H1 (cell line): ENCODE results near the gene HIBADH.

Experiments used
- CBX8 ChIP-seq: fragments of 300-800, 300-1000 bp; sonication (generic); IDR thresholded peaks from 2 replicates; pipeline ENCODE4 v1.7.1; 2016; ENCODE audit warnings: low read depth, low read length, borderline replicate concordance
- CTCF ChIP-seq, 3 experiments: IDR thresholded peaks; 1 replicate in 2 of 3; 2 replicates in 1 of 3; pipeline versions ENCODE4 v1.5.1 to v1.6.1; 2011; ENCODE audit warnings: low read length in 3 of 3, mild to moderate bottlenecking in 3 of 3, inconsistent platforms in 2 of 3, low read depth in 1 of 3, moderate library complexity in 1 of 3; ENCODE audit not compliant: insufficient read depth in 1 of 3; ENCODE audit errors: control extremely low read depth in 1 of 3
- EP300 ChIP-seq, 2 experiments: IDR thresholded peaks; 1 replicate in 1 of 2; 2 replicates in 1 of 2; pipeline ENCODE4 v1.6.1; 2011 to 2012; ENCODE audit warnings: low read depth in 2 of 2, low read length in 2 of 2, mild to moderate bottlenecking in 2 of 2, borderline replicate concordance in 1 of 2, inconsistent platforms in 1 of 2, moderate library complexity in 1 of 2
- GABPA ChIP-seq: IDR thresholded peaks from 2 replicates; pipeline ENCODE4 v1.6.1; 2011; ENCODE audit warnings: mild to moderate bottlenecking, low read length, moderate library complexity, borderline replicate concordance; ENCODE audit not compliant: insufficient read depth
- MAX ChIP-seq: IDR thresholded peaks from 2 replicates; pipeline ENCODE4 v1.6.1; 2012; ENCODE audit warnings: inconsistent platforms
- POLR2A ChIP-seq, 2 experiments: IDR thresholded peaks; 1 replicate in 1 of 2; 2 replicates in 1 of 2; pipeline ENCODE4 v1.6.1; 2011; ENCODE audit warnings: low read depth in 2 of 2, low read length in 2 of 2, mild to moderate bottlenecking in 2 of 2; ENCODE audit errors: control extremely low read depth in 1 of 2
- POLR2AphosphoS5 ChIP-seq: IDR thresholded peaks from 2 replicates; pipeline ENCODE4 v1.6.1; 2011; ENCODE audit warnings: low read depth, low read length
- SP1 ChIP-seq: IDR thresholded peaks from 2 replicates; pipeline ENCODE4 v1.6.1; 2011; ENCODE audit warnings: low read depth, low read length
- SP2 ChIP-seq: IDR thresholded peaks from 2 replicates; pipeline ENCODE4 v1.6.1; 2012; ENCODE audit warnings: mild to moderate bottlenecking, low read length, inconsistent platforms
- TAF1 ChIP-seq: IDR thresholded peaks from 2 replicates; pipeline ENCODE4 v1.6.1; 2011; ENCODE audit warnings: mild to moderate bottlenecking, low read depth, low read length
- TCF12 ChIP-seq: IDR thresholded peaks from 2 replicates; pipeline ENCODE4 v1.6.1; 2011; ENCODE audit warnings: low read depth, mild to moderate bottlenecking, low read length
- YY1 ChIP-seq: IDR thresholded peaks from 2 replicates; pipeline ENCODE4 v1.6.1; 2011; ENCODE audit warnings: low read depth, mild to moderate bottlenecking, low read length
- ZNF274 ChIP-seq: IDR thresholded peaks from 2 replicates; pipeline ENCODE4 v1.7.0; 2012; ENCODE audit warnings: low read length, borderline replicate concordance; ENCODE audit errors: extremely low read depth

GRCh38 chr7:27586825-27587224, 75.9 kb downstream of the HIBADH start:
- TF ChIP-seq POLR2A (IDR thresholded peaks at IDR 0.05; ENCODE audit: control extremely low read depth in 1 of 2, low read depth in 2 of 2, low read length in 2 of 2) = no peak
- TF ChIP-seq CTCF (IDR thresholded peaks at IDR 0.05; ENCODE audit: control extremely low read depth in 1 of 3, insufficient read depth in 1 of 3, low read depth in 1 of 3, low read length in 3 of 3) = 0 out of 4 replicates have a peak, but pooled peaks of 1 of the 3 experiments have one; percentile 7
- no peak for TF ChIP-seq CBX8
- no peak for TF ChIP-seq SP1
- TF ChIP-seq YY1 = no peak
- no peak for TF ChIP-seq TAF1
- no peak for TF ChIP-seq POLR2AphosphoS5
- TF ChIP-seq TCF12 = no peak
- TF ChIP-seq MAX = no peak
- no peak for TF ChIP-seq SP2
- no peak for TF ChIP-seq ZNF274
- TF ChIP-seq EP300 (IDR thresholded peaks at IDR 0.05; ENCODE audit: borderline replicate concordance in 1 of 2, low read depth in 2 of 2, low read length in 2 of 2) = no peak
- no peak for TF ChIP-seq GABPA
